HEK293 (cell line): Measurements from ENCODE around the gene KDM6A.

Experiments used
- CTCF ChIA-PET: fragments of 350-600 bp; formaldehyde crosslinking; extraction: SDS; loops from one replicate; lab custom pipeline; 2021; ENCODE audit warnings: antibody characterized with exemption; lab: Yijun Ruan, JAX
- POLR2A ChIA-PET: fragments of 300-600 bp; formaldehyde crosslinking; extraction: SDS; loops from one replicate; lab custom pipeline; 2020; ENCODE audit warnings: antibody characterized with exemption, inconsistent platforms; lab: Yijun Ruan, JAX
- H3K27ac ChIP-seq: fragments of 200-500 bp; sonication (Bioruptor generic); 2 replicates; pipeline ENCODE4 v1.5.1; 2014; ENCODE audit warnings: low read depth, low read length, control low read depth, inconsistent platforms; ENCODE audit errors: extremely low read depth
- H3K36me3 ChIP-seq, 2 experiments: fragments of 200-500 bp in 1 of 2; sonication (Bioruptor generic) in 1 of 2; 1 replicate in 1 of 2; 2 replicates in 1 of 2; pipeline ENCODE4 v1.5.1; 2014 to 2017; ENCODE audit warnings: inconsistent platforms in 2 of 2, low read length in 2 of 2; ENCODE audit not compliant: control insufficient read depth in 2 of 2, insufficient read depth in 1 of 2
- H3K4me1 ChIP-seq: fragments of 200-500 bp; sonication (Bioruptor generic); 2 replicates; pipeline ENCODE4 v1.5.1; 2014; ENCODE audit warnings: mild to moderate bottlenecking, low read length, inconsistent platforms; ENCODE audit not compliant: control insufficient read depth, insufficient read depth
- H3K4me3 ChIP-seq: 2 replicates; pipeline ENCODE4 v1.5.1; 2011; ENCODE audit warnings: low read depth, mild to moderate bottlenecking, control low read depth, low read length, moderate library complexity
- H3K9me3 ChIP-seq: fragments of 200-500 bp; sonication (Bioruptor generic); 2 replicates; pipeline ENCODE4 v1.5.1; 2014; ENCODE audit warnings: low read depth, low read length, inconsistent platforms; ENCODE audit not compliant: control insufficient read depth, insufficient read depth
- BCL11B ChIP-seq: fragments of 450-650 bp; formaldehyde crosslinking; IDR thresholded peaks from 2 replicates; pipeline ENCODE4 v1.5.1; 2016; ENCODE audit warnings: low read depth, missing biosample characterization, missing genetic modification characterization
- HIC1 ChIP-seq: fragments of 450-650 bp; formaldehyde crosslinking; IDR thresholded peaks from 2 replicates; pipeline ENCODE4 v1.5.1; 2016; ENCODE audit warnings: missing biosample characterization, missing genetic modification characterization
- HOXD13 ChIP-seq: sonication (generic); formaldehyde crosslinking; IDR thresholded peaks from 2 replicates; pipeline ENCODE4 v1.8.0; 2022; ENCODE audit warnings: missing genetic modification reagents, borderline replicate concordance
- KLF1 ChIP-seq: fragments of 450-650 bp; formaldehyde crosslinking; IDR thresholded peaks from 2 replicates; pipeline ENCODE4 v1.5.1; 2016; ENCODE audit warnings: missing biosample characterization, missing genetic modification characterization
- SETDB1 ChIP-seq: IDR thresholded peaks from one replicate; pipeline ENCODE4 v1.6.1; 2017; ENCODE audit warnings: mild to moderate bottlenecking, low read length, moderate library complexity, mixed read lengths; ENCODE audit not compliant: insufficient read length
- WT1 ChIP-seq: fragments of 450-650 bp; formaldehyde crosslinking; IDR thresholded peaks from 2 replicates; pipeline ENCODE4 v1.5.1; 2016; ENCODE audit warnings: missing biosample characterization, missing genetic modification characterization
- ZBTB1 ChIP-seq: fragments of 450-650 bp; formaldehyde crosslinking; IDR thresholded peaks from 2 replicates; pipeline ENCODE4 v1.5.1; 2016; ENCODE audit warnings: missing biosample characterization, missing genetic modification characterization
- ZBTB21 ChIP-seq: fragments of 450-650 bp; formaldehyde crosslinking; IDR thresholded peaks from 2 replicates; pipeline ENCODE4 v1.5.1; 2017; ENCODE audit warnings: missing biosample characterization, missing genetic modification characterization
- ZNF133 ChIP-seq: fragments of 450-650 bp; formaldehyde crosslinking; IDR thresholded peaks from 2 replicates; pipeline ENCODE4 v1.5.1; 2016; ENCODE audit warnings: missing biosample characterization, missing genetic modification characterization
- ZNF174 ChIP-seq: fragments of 450-650 bp; formaldehyde crosslinking; IDR thresholded peaks from 2 replicates; pipeline ENCODE4 v1.5.0; 2017; ENCODE audit warnings: missing biosample characterization, mild to moderate bottlenecking, missing genetic modification characterization
- ZNF175 ChIP-seq: fragments of 450-650 bp; formaldehyde crosslinking; IDR thresholded peaks from 2 replicates; pipeline ENCODE4 v1.5.1; 2016; ENCODE audit warnings: missing biosample characterization, missing genetic modification characterization
- ZNF214 ChIP-seq: fragments of 450-650 bp; formaldehyde crosslinking; IDR thresholded peaks from 2 replicates; pipeline ENCODE4 v1.5.1; 2017; ENCODE audit warnings: missing biosample characterization, mild to moderate bottlenecking, missing genetic modification characterization, borderline replicate concordance
- ZNF335 ChIP-seq: fragments of 450-650 bp; formaldehyde crosslinking; conservative IDR thresholded peaks from 2 replicates; pipeline ENCODE4 v1.5.1; 2016; ENCODE audit warnings: missing biosample characterization, missing genetic modification characterization
- ZNF404 ChIP-seq: fragments of 450-650 bp; formaldehyde crosslinking; IDR thresholded peaks from 2 replicates; pipeline ENCODE4 v1.5.1; 2017; ENCODE audit warnings: missing biosample characterization, missing genetic modification characterization
- ZNF501 ChIP-seq: fragments of 450-650 bp; formaldehyde crosslinking; IDR thresholded peaks from 2 replicates; pipeline ENCODE4 v1.5.1; 2016; ENCODE audit warnings: missing biosample characterization, missing genetic modification characterization
- ZNF596 ChIP-seq: fragments of 450-650 bp; IDR thresholded peaks from 2 replicates; pipeline ENCODE4 v1.5.0; 2018; ENCODE audit warnings: missing biosample characterization, mild to moderate bottlenecking, missing genetic modification characterization, moderate library complexity
- ZNF792 ChIP-seq: fragments of 450-650 bp; formaldehyde crosslinking; IDR thresholded peaks from 2 replicates; pipeline ENCODE4 v1.5.1; 2016; ENCODE audit warnings: missing biosample characterization, missing genetic modification characterization
- TF ChIP-seq, protein P1 (sequence below): fragments of 450-650 bp; formaldehyde crosslinking; IDR thresholded peaks from 2 replicates; pipeline ENCODE4 v1.5.1; 2016; ENCODE audit warnings: missing biosample characterization, missing genetic modification characterization
- TF ChIP-seq, protein P2 (sequence below): fragments of 450-650 bp; formaldehyde crosslinking; IDR thresholded peaks from 2 replicates; pipeline ENCODE4 v1.5.1; 2017; ENCODE audit warnings: missing biosample characterization, missing genetic modification characterization

Gene KDM6A

DNA sequence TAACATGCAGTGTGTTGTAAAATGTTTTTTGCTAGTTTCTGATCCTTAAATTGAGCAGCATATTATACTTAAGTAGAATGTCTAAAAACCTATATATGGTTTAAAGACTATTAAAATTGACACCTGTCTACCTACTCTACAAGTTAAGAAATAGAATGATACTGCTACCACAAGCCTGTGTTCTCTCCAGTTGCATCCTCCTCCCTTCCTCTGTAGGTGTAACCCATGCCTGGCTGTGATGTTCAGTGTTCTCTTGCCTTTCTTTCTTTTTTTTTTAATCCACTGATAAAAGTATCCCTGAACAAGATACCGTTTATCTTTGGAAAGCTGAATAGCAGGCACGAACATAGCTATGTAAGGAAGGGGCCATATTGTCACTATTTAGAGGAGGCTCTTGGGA, 99.1 kb downstream of the KDM6A start (continued):
- TF ChIP-seq ZNF174 (tag by site-specific recombination) (no peak), ZNF214 (tag by site-specific recombination) (no peak), ZBTB21 (tag by site-specific recombination) (no peak), ZNF404 (tag by site-specific recombination) (no peak)

DNA sequence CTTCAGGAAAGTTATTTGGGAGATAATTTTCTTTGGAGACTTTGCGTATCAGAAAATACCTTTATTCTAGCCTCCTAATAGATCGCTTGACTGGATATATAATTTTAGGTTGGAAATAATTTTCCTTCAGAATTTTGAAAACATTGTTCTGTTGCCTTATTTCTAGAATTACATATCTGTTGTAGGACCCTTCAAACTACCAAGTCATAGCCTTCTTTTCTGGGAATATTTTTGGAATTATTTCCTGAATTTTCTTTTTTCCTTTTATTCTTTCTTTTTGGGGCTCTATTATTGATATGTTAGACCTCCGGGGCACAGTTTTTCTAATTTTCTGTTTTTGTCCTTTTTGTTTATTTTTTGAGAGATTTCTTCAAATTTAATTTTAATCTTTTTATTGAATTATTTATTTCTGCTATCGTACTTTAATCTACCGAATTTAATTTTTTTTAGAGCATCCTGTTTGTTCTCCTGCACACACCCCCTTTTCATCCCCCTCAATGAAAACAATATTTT, 100.5 kb downstream of the KDM6A start:
- Histone ChIP-seq H3K27ac (no peak overlapping the region), H3K36me3 (peaks cover 0 to 13% of the 10 kb centered on the region in 2 experiments; a peak in 1 of 3 replicates), H3K4me1 (peaks cover 30% of the 10 kb centered on the region), H3K4me3 (no peak overlapping the region), H3K9me3 (no peaks in the 10 kb centered on the region; the same call in 1 of the 2 replicates)
- ChIA-PET POLR2A (no interaction called here), CTCF (interaction anchor here (0.7 kb wide), 1 partner anchor 94 kb away, joined by 3 read pairs; no protein-coding TSS in a partner anchor)
- peak; percentile 95 for TF ChIP-seq ZNF133 (tag by site-specific recombination)
- no peak for TF ChIP-seq HOXD13 (CRISPR knock-in tag)
- no peak for TF ChIP-seq ZNF404 (tag by site-specific recombination)
- no peak for TF ChIP-seq ZNF596
- TF ChIP-seq SETDB1 = peak; percentile 94

GRCh38 chrX:44974451-44974850, 101.5 kb downstream of the KDM6A start:
- no peaks in the 10 kb centered on the region; the same call in 1 of the 2 replicates for H3K9me3 ChIP-seq
- H3K27ac ChIP-seq = no peak overlapping the region
- POLR2A ChIA-PET = interaction anchor here (1.1 kb wide), 1 partner anchor 98 kb away, joined by 3 read pairs; no protein-coding TSS in a partner anchor
- H3K4me3 ChIP-seq = no peak overlapping the region
- TF ChIP-seq ZBTB1 (no peak), BCL11B (no peak), ZNF501 (tag by site-specific recombination) (no peak), ZNF175 (no peak), HIC1 (tag by site-specific recombination) (0 out of 2 replicates have a peak, but pooled peaks have one; percentile 48), ZNF792 (tag by site-specific recombination) (no peak), ZNF335 (tag by site-specific recombination) (no peak), KLF1 (0 out of 2 replicates have a peak, but pooled peaks have one; percentile 37), WT1 (tag by site-specific recombination) (no peak)
- TF ChIP-seq, protein P1, sequence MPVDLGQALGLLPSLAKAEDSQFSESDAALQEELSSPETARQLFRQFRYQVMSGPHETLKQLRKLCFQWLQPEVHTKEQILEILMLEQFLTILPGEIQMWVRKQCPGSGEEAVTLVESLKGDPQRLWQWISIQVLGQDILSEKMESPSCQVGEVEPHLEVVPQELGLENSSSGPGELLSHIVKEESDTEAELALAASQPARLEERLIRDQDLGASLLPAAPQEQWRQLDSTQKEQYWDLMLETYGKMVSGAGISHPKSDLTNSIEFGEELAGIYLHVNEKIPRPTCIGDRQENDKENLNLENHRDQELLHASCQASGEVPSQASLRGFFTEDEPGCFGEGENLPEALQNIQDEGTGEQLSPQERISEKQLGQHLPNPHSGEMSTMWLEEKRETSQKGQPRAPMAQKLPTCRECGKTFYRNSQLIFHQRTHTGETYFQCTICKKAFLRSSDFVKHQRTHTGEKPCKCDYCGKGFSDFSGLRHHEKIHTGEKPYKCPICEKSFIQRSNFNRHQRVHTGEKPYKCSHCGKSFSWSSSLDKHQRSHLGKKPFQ (tag by site-specific recombination) = no peak
- TF ChIP-seq, protein P2, sequence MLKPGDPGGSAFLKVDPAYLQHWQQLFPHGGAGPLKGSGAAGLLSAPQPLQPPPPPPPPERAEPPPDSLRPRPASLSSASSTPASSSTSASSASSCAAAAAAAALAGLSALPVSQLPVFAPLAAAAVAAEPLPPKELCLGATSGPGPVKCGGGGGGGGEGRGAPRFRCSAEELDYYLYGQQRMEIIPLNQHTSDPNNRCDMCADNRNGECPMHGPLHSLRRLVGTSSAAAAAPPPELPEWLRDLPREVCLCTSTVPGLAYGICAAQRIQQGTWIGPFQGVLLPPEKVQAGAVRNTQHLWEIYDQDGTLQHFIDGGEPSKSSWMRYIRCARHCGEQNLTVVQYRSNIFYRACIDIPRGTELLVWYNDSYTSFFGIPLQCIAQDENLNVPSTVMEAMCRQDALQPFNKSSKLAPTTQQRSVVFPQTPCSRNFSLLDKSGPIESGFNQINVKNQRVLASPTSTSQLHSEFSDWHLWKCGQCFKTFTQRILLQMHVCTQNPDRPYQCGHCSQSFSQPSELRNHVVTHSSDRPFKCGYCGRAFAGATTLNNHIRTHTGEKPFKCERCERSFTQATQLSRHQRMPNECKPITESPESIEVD = peak; percentile 38; the same call in 1 of the 2 replicates
- TF ChIP-seq, all 188 proteins: peak for 3
- CTCF ChIA-PET = interaction anchor here (0.7 kb wide), 2 partner anchors 54 to 93 kb away, joined by 3 read pairs; no protein-coding TSS in a partner anchor
- Histone ChIP-seq H3K36me3 (peaks cover 0 to 20% of the 10 kb centered on the region in 2 experiments; a peak in 1 of 3 replicates), H3K4me1 (peaks cover 30% of the 10 kb centered on the region)
